ENCODE results near the gene SUCO.
"Not testable (repeated sequence)": the region's sequence is repeated elsewhere in the genome, so short reads cannot be mapped to it uniquely, and the experiment has no call there.

The SUCO gene

DNA sequence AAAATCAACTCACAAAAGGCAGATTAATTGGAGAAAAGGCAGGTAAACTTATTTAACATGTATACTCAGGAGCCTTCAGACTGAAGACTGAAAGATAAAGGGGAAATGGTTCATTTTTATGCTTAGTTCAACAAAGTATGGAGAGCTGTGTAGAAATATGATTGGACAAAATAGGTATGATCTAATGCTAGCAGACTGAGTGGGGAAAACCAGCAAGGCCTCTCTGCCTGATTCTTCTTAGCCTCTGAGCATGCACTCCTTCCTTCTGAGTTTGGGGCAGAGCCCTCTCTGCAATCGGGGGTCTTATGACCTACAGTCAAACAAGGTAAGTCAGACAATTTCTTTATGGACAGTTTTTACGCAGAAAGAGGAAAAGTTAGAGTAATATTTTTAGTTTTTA is 38.8 kb upstream of the SUCO start:
- Histone ChIP-seq H3K9me2 (replicated peaks; ENCODE audit: low read depth, low read length) (no peaks in the 10 kb centered on the region), H2AFZ (ENCODE audit: low read length) (no peak overlapping the region)
- TF ChIP-seq, protein P1, sequence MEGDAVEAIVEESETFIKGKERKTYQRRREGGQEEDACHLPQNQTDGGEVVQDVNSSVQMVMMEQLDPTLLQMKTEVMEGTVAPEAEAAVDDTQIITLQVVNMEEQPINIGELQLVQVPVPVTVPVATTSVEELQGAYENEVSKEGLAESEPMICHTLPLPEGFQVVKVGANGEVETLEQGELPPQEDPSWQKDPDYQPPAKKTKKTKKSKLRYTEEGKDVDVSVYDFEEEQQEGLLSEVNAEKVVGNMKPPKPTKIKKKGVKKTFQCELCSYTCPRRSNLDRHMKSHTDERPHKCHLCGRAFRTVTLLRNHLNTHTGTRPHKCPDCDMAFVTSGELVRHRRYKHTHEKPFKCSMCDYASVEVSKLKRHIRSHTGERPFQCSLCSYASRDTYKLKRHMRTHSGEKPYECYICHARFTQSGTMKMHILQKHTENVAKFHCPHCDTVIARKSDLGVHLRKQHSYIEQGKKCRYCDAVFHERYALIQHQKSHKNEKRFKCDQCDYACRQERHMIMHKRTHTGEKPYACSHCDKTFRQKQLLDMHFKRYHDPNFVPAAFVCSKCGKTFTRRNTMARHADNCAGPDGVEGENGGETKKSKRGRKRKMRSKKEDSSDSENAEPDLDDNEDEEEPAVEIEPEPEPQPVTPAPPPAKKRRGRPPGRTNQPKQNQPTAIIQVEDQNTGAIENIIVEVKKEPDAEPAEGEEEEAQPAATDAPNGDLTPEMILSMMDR (conservative IDR thresholded peaks at IDR 0.05; ENCODE audit: low read length) = no peak
- TF ChIP-seq EZH2phosphoT487 (IDR thresholded peaks at IDR 0.05; ENCODE audit: borderline replicate concordance) = no peak

GRCh38 chr1:172496127-172496526 is 36.8 kb upstream of the SUCO start:
- not testable (repeated sequence) for H3K79me2 ChIP-seq (ENCODE audit: insufficient read depth, low read length); H2AFZ ChIP-seq (ENCODE audit: low read length); H3K9me2 ChIP-seq (replicated peaks; ENCODE audit: low read depth, low read length); H3F3A ChIP-seq (ENCODE audit: low read depth); H4K20me1 ChIP-seq (ENCODE audit: insufficient read depth, low read length, poor library complexity, severe bottlenecking); H3K4me3 ChIP-seq (ENCODE audit: low read length, poor library complexity, severe bottlenecking); H3K4me1 ChIP-seq (ENCODE audit: insufficient read depth, low read length, poor library complexity, severe bottlenecking); H3K4me2 ChIP-seq (ENCODE audit: low read depth, low read length, poor library complexity, severe bottlenecking); H3K36me3 ChIP-seq (ENCODE audit: insufficient read depth, low read length); H3K27me3 ChIP-seq (ENCODE audit: insufficient read depth, low read length, poor library complexity, severe bottlenecking); H3K9me3 ChIP-seq (ENCODE audit: insufficient read depth, low read depth, low read length); H3K9ac ChIP-seq (ENCODE audit: low read depth, low read length, poor library complexity, severe bottlenecking)

More for the DNA sequence above, 38.8 kb upstream of the SUCO start:
- Histone ChIP-seq H3K4me1 (ENCODE audit: insufficient read depth, low read length, poor library complexity, severe bottlenecking) (no peaks in the 10 kb centered on the region), H3K9ac (ENCODE audit: low read depth, low read length, poor library complexity, severe bottlenecking) (no peak overlapping the region), H3K27me3 (ENCODE audit: insufficient read depth, low read length, poor library complexity, severe bottlenecking) (no peaks in the 10 kb centered on the region), H3K9me3 (ENCODE audit: insufficient read depth, low read depth, low read length) (no peaks in the 10 kb centered on the region), H4K20me1 (ENCODE audit: insufficient read depth, low read length, poor library complexity, severe bottlenecking) (no peaks in the 10 kb centered on the region), H3K4me3 (ENCODE audit: low read length, poor library complexity, severe bottlenecking) (no peak overlapping the region), H3K36me3 (ENCODE audit: insufficient read depth, low read length) (no peaks in the 10 kb centered on the region), H3F3A (ENCODE audit: low read depth) (no peaks in the 10 kb centered on the region), H3K4me2 (ENCODE audit: low read depth, low read length, poor library complexity, severe bottlenecking) (no peak overlapping the region), H3K79me2 (ENCODE audit: insufficient read depth, low read length) (no peaks in the 10 kb centered on the region)

- H2AFZ ChIP-seq (ENCODE audit: low read length) = no peak overlapping the region
Observed at GRCh38 chr1:172496678-172497077, 36.3 kb upstream of the SUCO start.

GRCh38 chr1:172497230-172497629 is 35.7 kb upstream of the SUCO start:
- no peaks in the 10 kb centered on the region for H3K9me3 ChIP-seq (ENCODE audit: insufficient read depth, low read depth, low read length)
- H3K36me3 ChIP-seq (ENCODE audit: insufficient read depth, low read length) = no peaks in the 10 kb centered on the region
- TF ChIP-seq, protein P1 (conservative IDR thresholded peaks at IDR 0.05; ENCODE audit: low read length) = no peak
- no peak for TF ChIP-seq EZH2phosphoT487 (IDR thresholded peaks at IDR 0.05; ENCODE audit: borderline replicate concordance)
- H4K20me1 ChIP-seq (ENCODE audit: insufficient read depth, low read length, poor library complexity, severe bottlenecking) = no peaks in the 10 kb centered on the region
- H3K79me2 ChIP-seq (ENCODE audit: insufficient read depth, low read length) = no peaks in the 10 kb centered on the region
- H2AFZ ChIP-seq (ENCODE audit: low read length) = no peak overlapping the region
- no peaks in the 10 kb centered on the region for H3K4me1 ChIP-seq (ENCODE audit: insufficient read depth, low read length, poor library complexity, severe bottlenecking)
- no peak overlapping the region for H3K4me2 ChIP-seq (ENCODE audit: low read depth, low read length, poor library complexity, severe bottlenecking)
- no peaks in the 10 kb centered on the region for H3K9me2 ChIP-seq (replicated peaks; ENCODE audit: low read depth, low read length)
- no peaks in the 10 kb centered on the region for H3F3A ChIP-seq (ENCODE audit: low read depth)
- no peak overlapping the region for H3K4me3 ChIP-seq (ENCODE audit: low read length, poor library complexity, severe bottlenecking)
- H3K9ac ChIP-seq (ENCODE audit: low read depth, low read length, poor library complexity, severe bottlenecking) = no peak overlapping the region
- H3K27me3 ChIP-seq (ENCODE audit: insufficient read depth, low read length, poor library complexity, severe bottlenecking) = no peaks in the 10 kb centered on the region

More at GRCh38 chr1:172496678-172497077, 36.3 kb upstream of the SUCO start:
- TF ChIP-seq, protein P1 (conservative IDR thresholded peaks at IDR 0.05; ENCODE audit: low read length) = no peak
- no peak for TF ChIP-seq EZH2phosphoT487 (IDR thresholded peaks at IDR 0.05; ENCODE audit: borderline replicate concordance)
- no peaks in the 10 kb centered on the region for H3F3A ChIP-seq (ENCODE audit: low read depth)
- no peaks in the 10 kb centered on the region for H3K9me2 ChIP-seq (replicated peaks; ENCODE audit: low read depth, low read length)
- H3K9me3 ChIP-seq (ENCODE audit: insufficient read depth, low read depth, low read length) = no peaks in the 10 kb centered on the region
- no peak overlapping the region for H3K9ac ChIP-seq (ENCODE audit: low read depth, low read length, poor library complexity, severe bottlenecking)
- no peak overlapping the region for H3K4me2 ChIP-seq (ENCODE audit: low read depth, low read length, poor library complexity, severe bottlenecking)
- H3K79me2 ChIP-seq (ENCODE audit: insufficient read depth, low read length) = no peaks in the 10 kb centered on the region
- H3K4me1 ChIP-seq (ENCODE audit: insufficient read depth, low read length, poor library complexity, severe bottlenecking) = no peaks in the 10 kb centered on the region
- H3K4me3 ChIP-seq (ENCODE audit: low read length, poor library complexity, severe bottlenecking) = no peak overlapping the region
- H4K20me1 ChIP-seq (ENCODE audit: insufficient read depth, low read length, poor library complexity, severe bottlenecking) = no peaks in the 10 kb centered on the region
- no peaks in the 10 kb centered on the region for H3K27me3 ChIP-seq (ENCODE audit: insufficient read depth, low read length, poor library complexity, severe bottlenecking)
- H3K36me3 ChIP-seq (ENCODE audit: insufficient read depth, low read length) = no peaks in the 10 kb centered on the region
